B cell (primary cell): ENCODE results near the gene RAD51B.

ENCODE experiments used
- CTCF ChIP-seq: fragments of 200-600 bp; IDR thresholded peaks from one replicate; pipeline ENCODE4 v1.8.0; 2022; ENCODE audit warnings: antibody characterized with exemption, mild to moderate bottlenecking
- EZH2 ChIP-seq: IDR thresholded peaks from 2 replicates; pipeline ENCODE4 v1.6.1; 2012; ENCODE audit warnings: borderline replicate concordance, low read depth, mild to moderate bottlenecking, moderate library complexity, low read length; ENCODE audit not compliant: insufficient read depth, poor library complexity, severe bottlenecking

GRCh38 chr14:67999290-67999689, 179.7 kb downstream of the RAD51B start:
- no peak for TF ChIP-seq CTCF
- no peak for TF ChIP-seq EZH2
